ENCODE data around the gene BTBD17.
A peak's percentile ranks its signal among the peaks of the same experiment; 100 is the strongest.
"Not testable (repeated sequence)": the region's sequence is repeated elsewhere in the genome, so short reads cannot be mapped to it uniquely, and the experiment has no call there.

Gene BTBD17

GRCh38 chr17:74361230-74362068, at the start of gene BTBD17:
Gene BTBD17, minus strand, starts transcription at chr17:74361868. Its CDS starts 49 bp downstream, at chr17:74361819.
- DNase-seq (ENCODE audit: low spot score) = peak; percentile 10

- no peak for DNase-seq (ENCODE audit: low spot score)
Measured at GRCh38 chr17:74410001-74410443, 48.4 kb upstream of the BTBD17 start.

GRCh38 chr17:74408815-74409214, 47.1 kb upstream of the BTBD17 start:
- no peak for DNase-seq (ENCODE audit: low spot score)

GRCh38 chr17:74408262-74408661, 46.6 kb upstream of the BTBD17 start:
- no peak for DNase-seq (ENCODE audit: low spot score)

- DNase-seq (ENCODE audit: low spot score) = no peak
Measured at GRCh38 chr17:74407384-74407783, 45.7 kb upstream of the BTBD17 start.

GRCh38 chr17:74405311-74405710, 43.6 kb upstream of the BTBD17 start:
- DNase-seq (ENCODE audit: low spot score) = not testable (repeated sequence)

GRCh38 chr17:74404789-74405188, 43.1 kb upstream of the BTBD17 start:
- DNase-seq (ENCODE audit: low spot score) = no peak

GRCh38 chr17:74404218-74404617, 42.5 kb upstream of the BTBD17 start:
- DNase-seq (ENCODE audit: low spot score) = no peak

- no peak for DNase-seq (ENCODE audit: low spot score)
Measured at GRCh38 chr17:74403512-74404137, 42.0 kb upstream of the BTBD17 start.

- no peak for DNase-seq (ENCODE audit: low spot score)
Measured at GRCh38 chr17:74402048-74402447, 40.4 kb upstream of the BTBD17 start.

- no peak for DNase-seq (ENCODE audit: low spot score)
Measured at GRCh38 chr17:74396567-74396966, 34.9 kb upstream of the BTBD17 start.

GRCh38 chr17:74394977-74395376, 33.3 kb upstream of the BTBD17 start:
- no peak for DNase-seq (ENCODE audit: low spot score)

GRCh38 chr17:74394275-74394950, 32.7 kb upstream of the BTBD17 start:
- no peak for DNase-seq (ENCODE audit: low spot score)

GRCh38 chr17:74393346-74393942, 31.8 kb upstream of the BTBD17 start:
- DNase-seq (ENCODE audit: low spot score) = no peak

GRCh38 chr17:74392848-74393247, 31.2 kb upstream of the BTBD17 start:
- DNase-seq (ENCODE audit: low spot score) = no peak

- DNase-seq (ENCODE audit: low spot score) = no peak
Measured at GRCh38 chr17:74391771-74392170, 30.1 kb upstream of the BTBD17 start.

- no peak for DNase-seq (ENCODE audit: low spot score)
Measured at GRCh38 chr17:74390680-74391653, 29.3 kb upstream of the BTBD17 start.

GRCh38 chr17:74389937-74390679, 28.4 kb upstream of the BTBD17 start:
- DNase-seq (ENCODE audit: low spot score) = no peak

GRCh38 chr17:74389084-74389753, 27.6 kb upstream of the BTBD17 start:
- DNase-seq (ENCODE audit: low spot score) = no peak
